T-cell (primary cell): ENCODE data around the gene KCNQ1OT1. TPM values are rescaled to one million over a fixed set of nuclear protein-coding genes. Genes with fewer than 3 reads are reported as not detected.

Experiments
- ATAC-seq, 4 experiments: fragments of 200-7000 bp in 3 of 4; fragments of 150-1000 bp in 1 of 4; cut with Tn5 transposase; replicated peaks in 1 of 4; 1 replicate in 3 of 4; 2 replicates in 1 of 4; pipeline ENCODE4 v1.10.0; 2021; ENCODE audit warnings: moderate library complexity in 3 of 4, mild to moderate bottlenecking in 2 of 4, moderate number of reproducible peaks in 1 of 4
- CTCF ChIA-PET, 2 donors: fragments of 300-600 bp; sonication (Branson Sonifier 250); formaldehyde crosslinking; loops; one replicate each; lab custom pipeline; 2022; ENCODE audit warnings: antibody characterized with exemption in 2 of 2; lab: Charles Lee
- POLR2A ChIA-PET, 2 donors: fragments of 300-600 bp; sonication (Branson Sonifier 250); formaldehyde crosslinking; loops; one replicate each; lab custom pipeline; 2022; ENCODE audit warnings: antibody characterized with exemption in 2 of 2; lab: Charles Lee
- DNase-seq, 35 experiments: peaks; one replicate each; pipeline versions ENCODE4 v3.0.0 to v3.0.0-alpha.2; 2013 to 2023
- H3K27ac ChIP-seq: one replicate; pipeline ENCODE4 v1.5.1; 2013; ENCODE audit warnings: low read length
- H3K27me3 ChIP-seq, 2 experiments: replicated peaks in 1 of 2; 1 replicate in 1 of 2; 2 replicates in 1 of 2; pipeline versions ENCODE4 v1.6.1 to v1.7.0; 2013; ENCODE audit warnings: low read length in 1 of 2, mixed read lengths in 1 of 2; ENCODE audit not compliant: control insufficient read depth in 2 of 2, insufficient read depth in 2 of 2; ENCODE audit errors: extremely low read depth in 1 of 2
- H3K36me3 ChIP-seq, 2 donors: 1 replicate in 1 of 2; 2 replicates in 1 of 2; pipeline versions ENCODE4 v1.6.1 to v1.7.0; 2013; ENCODE audit warnings: low read length in 1 of 2; ENCODE audit not compliant: control insufficient read depth in 2 of 2, insufficient read depth in 1 of 2; ENCODE audit errors: extremely low read depth in 1 of 2
- H3K4me1 ChIP-seq, 2 experiments: 1 replicate in 1 of 2; 2 replicates in 1 of 2; pipeline versions ENCODE4 v1.6.1 to v1.7.0; 2013; ENCODE audit warnings: low read length in 2 of 2, mixed read lengths in 1 of 2; ENCODE audit not compliant: insufficient read depth in 2 of 2, control insufficient read depth in 1 of 2; ENCODE audit errors: extremely low read depth in 1 of 2
- H3K4me3 ChIP-seq, 2 donors: 1 replicate in 1 of 2; 2 replicates in 1 of 2; pipeline versions ENCODE4 v1.5.1 to v1.7.0; 2013; ENCODE audit warnings: mild to moderate bottlenecking in 2 of 2, low read length in 1 of 2, moderate library complexity in 1 of 2; ENCODE audit not compliant: control insufficient read depth in 1 of 2; ENCODE audit errors: extremely low read depth in 1 of 2
- H3K9me3 ChIP-seq: 2 replicates; pipeline ENCODE4 v1.7.0; 2013
- H3K27ac Mint-ChIP-seq, 2 donors: one replicate each; pipeline ENCODE4 v1.8.0; 2020 to 2021; ENCODE audit warnings: mild to moderate bottlenecking in 2 of 2, mixed read lengths in 2 of 2
- H3K27me3 Mint-ChIP-seq, 2 donors: one replicate each; pipeline ENCODE4 v1.8.0; 2021 to 2022; ENCODE audit warnings: mixed read lengths in 2 of 2
- H3K36me3 Mint-ChIP-seq: one replicate; pipeline ENCODE4 v1.8.0; 2021; ENCODE audit warnings: mixed read lengths
- H3K4me1 Mint-ChIP-seq, 3 donors: one replicate each; pipeline ENCODE4 v1.8.0; 2020 to 2022; ENCODE audit warnings: mixed read lengths in 3 of 3, mild to moderate bottlenecking in 1 of 3
- H3K4me3 Mint-ChIP-seq, 3 donors: one replicate each; pipeline ENCODE4 v1.8.0; 2020 to 2022; ENCODE audit warnings: mild to moderate bottlenecking in 3 of 3, mixed read lengths in 3 of 3, moderate library complexity in 3 of 3
- H3K9me3 Mint-ChIP-seq, 3 donors: one replicate each; pipeline ENCODE4 v1.8.0; 2020 to 2022; ENCODE audit warnings: mixed read lengths in 3 of 3
- WGBS: methylation state at CpG from one replicate; pipeline ENCODE4 v1.1.5; 2013; ENCODE audit warnings: missing lambda C conversion rate; ENCODE audit not compliant: insufficient coverage; 5-methylcytosine and 5-hydroxymethylcytosine counted together
- total RNA-seq, 35 experiments: library from RNA in 6 of 35; stranded (reverse) in 6 of 35; fragments of 120-200 nt in 1 of 35; gene quantifications; one replicate each; pipeline versions ENCODE4 v1.2.1 to v1.2.4 and lab custom pipeline; 2013 to 2026

Gene KCNQ1OT1
- total RNA-seq, 5 donors from 2014 or later (not counting 1 experiment from before 2014, with no cell fraction given), result 0.30 to 0.42 (median 0.35) TPM

DNA sequence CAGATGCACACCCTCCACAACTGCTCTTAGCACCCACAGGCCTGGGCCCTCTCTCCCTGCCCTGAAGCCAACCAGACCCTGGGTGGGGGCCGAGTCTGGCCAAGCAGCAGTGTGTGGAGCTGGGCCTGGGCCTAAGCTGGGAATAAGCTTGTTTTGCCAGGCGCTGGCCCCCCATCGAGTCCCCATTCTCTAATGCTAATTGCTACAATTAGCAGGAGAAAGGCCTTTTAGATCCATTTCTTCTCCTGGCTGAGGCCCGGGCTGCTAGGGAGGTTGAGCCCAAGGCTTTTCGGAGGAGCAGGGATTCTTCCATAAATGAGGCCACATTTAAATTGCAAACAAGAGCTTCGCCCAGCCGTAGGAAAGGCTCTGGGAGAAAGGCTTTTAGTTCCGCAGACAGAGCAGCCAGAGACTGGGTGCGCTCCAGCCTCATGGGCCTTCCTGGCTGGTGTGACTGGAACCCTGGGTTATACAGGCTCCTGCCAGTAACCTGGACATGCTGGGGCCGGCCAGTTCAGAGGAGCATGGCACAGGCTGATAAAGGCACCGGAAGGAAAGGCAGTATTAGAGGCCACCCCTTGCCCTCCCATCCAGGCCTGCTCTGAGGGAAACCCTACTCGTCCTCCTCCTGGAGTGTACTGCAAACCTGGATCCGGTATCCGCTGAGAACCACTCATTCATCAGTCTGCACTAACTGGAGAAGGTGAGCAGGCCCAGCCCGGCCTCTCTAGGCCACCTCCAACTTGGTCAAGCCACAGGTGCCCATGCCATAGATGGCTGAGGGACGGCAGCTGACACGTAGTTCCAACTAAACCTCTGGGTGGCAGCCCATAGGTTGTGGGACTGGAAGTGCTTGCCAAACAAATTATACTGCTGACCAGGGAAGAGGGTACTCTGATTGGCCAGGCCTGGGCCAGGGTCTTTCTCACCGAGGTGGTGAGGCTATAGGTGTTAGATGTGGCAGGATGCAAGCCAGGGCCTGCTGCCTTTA, 6.2 kb downstream of the KCNQ1OT1 start:
- ChIA-PET CTCF (no interaction called here), POLR2A (no interaction called here)
- H3K9me3 Mint-ChIP-seq, result no peaks in the 10 kb centered on the region
- H3K27me3 ChIP-seq, result no peaks in the 10 kb centered on the region
- WGBS, result 94% methylated on average over 16 of the region's 18 CpGs
- H3K4me1 Mint-ChIP-seq, result peaks cover 7 to 11% (median 10%) of the 10 kb centered on the region in 3 donors
- H3K9me3 ChIP-seq, result no peaks in the 10 kb centered on the region
- ATAC-seq (no peak), DNase-seq (no peak)
- peaks cover 0 to 5% of the 10 kb centered on the region in 2 donors for H3K36me3 ChIP-seq
- H3K4me3 ChIP-seq, result no peak overlapping the region
- peaks cover 0 to 4% of the 10 kb centered on the region in 2 experiments for H3K4me1 ChIP-seq
- H3K27me3 Mint-ChIP-seq, result peaks cover 0 to 3% of the 10 kb centered on the region in 2 donors
- peaks cover 12% of the 10 kb centered on the region for H3K36me3 Mint-ChIP-seq
- no peak overlapping the region for H3K4me3 Mint-ChIP-seq
- no peak overlapping the region for H3K27ac ChIP-seq
- H3K27ac Mint-ChIP-seq, result no peak overlapping the region

DNA sequence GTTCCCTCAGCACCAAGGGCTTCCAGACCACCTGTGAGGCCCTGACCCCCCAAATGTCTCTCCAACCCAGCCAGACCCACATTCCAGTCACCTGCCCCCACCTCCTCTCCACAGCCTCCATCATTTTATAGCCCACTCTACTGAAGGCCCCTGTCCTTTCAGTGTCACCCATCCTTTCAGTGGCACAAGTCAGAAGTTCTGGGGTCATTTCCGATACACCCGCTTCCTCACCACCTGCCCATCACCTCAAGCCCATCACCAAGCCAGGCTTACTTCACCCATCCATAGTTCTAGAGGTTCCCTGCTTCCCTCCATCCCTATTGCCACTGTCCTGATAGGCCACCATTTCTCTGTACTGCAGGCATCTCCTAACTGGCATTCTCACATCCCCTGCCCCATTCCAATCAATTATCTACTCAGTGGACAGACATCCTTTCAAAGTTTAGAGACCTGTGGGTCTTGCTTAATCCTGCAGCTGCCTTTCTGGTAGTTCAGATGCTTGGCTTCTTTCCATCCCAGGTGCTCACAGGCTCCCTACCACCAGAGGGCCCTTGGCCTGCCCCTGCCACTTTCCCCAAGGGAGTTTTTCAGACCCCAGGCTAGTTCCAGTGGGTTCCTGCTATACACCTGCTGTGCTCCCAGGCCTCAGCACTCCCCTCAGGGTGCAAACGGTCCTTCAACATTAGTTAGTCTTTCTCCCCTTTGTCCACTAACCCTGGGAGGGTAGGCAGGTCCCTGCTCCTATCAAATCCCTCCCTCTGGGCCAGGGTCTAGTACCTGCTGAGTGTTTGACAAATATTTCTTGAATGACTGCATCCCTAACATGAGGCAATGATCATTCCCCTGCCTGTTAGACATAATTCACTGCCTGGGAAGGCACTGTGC, 7.6 kb downstream of the KCNQ1OT1 start:
- no peaks in the 10 kb centered on the region for H3K9me3 ChIP-seq
- H3K36me3 ChIP-seq, result peaks cover 0 to 8% of the 10 kb centered on the region in 2 donors
- ChIA-PET CTCF (no interaction called here), POLR2A (no interaction called here)
- H3K9me3 Mint-ChIP-seq, result no peaks in the 10 kb centered on the region
- ATAC-seq, result no peak
- no peak overlapping the region for H3K27ac Mint-ChIP-seq
- no peaks in the 10 kb centered on the region for H3K4me1 ChIP-seq
- no peaks in the 10 kb centered on the region for H3K27me3 ChIP-seq
- 67% methylated on average over 3 of the region's 3 CpGs for WGBS
- peaks cover 0 to 6% (median 6%) of the 10 kb centered on the region in 3 donors for H3K4me1 Mint-ChIP-seq
- no peak overlapping the region for H3K4me3 Mint-ChIP-seq
- H3K36me3 Mint-ChIP-seq, result peaks cover 12% of the 10 kb centered on the region
- H3K27ac ChIP-seq, result no peak overlapping the region
- no peak for DNase-seq
- no peak overlapping the region for H3K4me3 ChIP-seq
- no peaks in the 10 kb centered on the region for H3K27me3 Mint-ChIP-seq

DNA sequence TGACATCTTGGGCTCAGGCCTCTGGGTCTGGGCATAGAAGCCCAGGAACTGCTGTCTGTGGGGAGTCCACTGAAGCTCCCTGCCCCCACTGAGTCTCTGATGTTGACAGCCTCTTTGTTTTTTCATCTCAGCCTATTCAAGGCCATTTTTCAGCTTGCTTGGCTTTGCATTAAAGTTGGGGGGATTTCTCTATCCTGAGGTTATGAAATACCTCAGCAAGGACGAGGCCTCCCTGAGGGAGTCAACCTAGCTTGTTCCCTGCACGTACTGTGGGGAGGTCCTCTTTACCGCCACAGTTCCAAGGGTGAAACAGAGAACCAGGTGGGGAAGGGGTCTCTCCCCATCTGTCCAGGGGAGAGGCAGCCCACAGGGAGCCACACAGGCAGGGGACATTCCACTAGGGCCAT, 8.4 kb downstream of the KCNQ1OT1 start:
- Histone ChIP-seq H3K27ac (no peak overlapping the region), H3K4me1 (no peaks in the 10 kb centered on the region), H3K27me3 (no peaks in the 10 kb centered on the region), H3K36me3 (peaks cover 0 to 8% of the 10 kb centered on the region in 2 donors), H3K9me3 (no peaks in the 10 kb centered on the region), H3K4me3 (no peak overlapping the region)
- CTCF ChIA-PET, result no interaction called here
- POLR2A ChIA-PET, result no interaction called here
- H3K36me3 Mint-ChIP-seq, result peaks cover 6% of the 10 kb centered on the region
- no peaks in the 10 kb centered on the region for H3K9me3 Mint-ChIP-seq
- no peak for ATAC-seq
- no peak overlapping the region for H3K27ac Mint-ChIP-seq
- peaks cover 0 to 6% (median 6%) of the 10 kb centered on the region in 3 donors for H3K4me1 Mint-ChIP-seq
- no peak for DNase-seq
- H3K4me3 Mint-ChIP-seq, result no peak overlapping the region
- no peaks in the 10 kb centered on the region for H3K27me3 Mint-ChIP-seq
- WGBS, result no CpG with 5 or more reads among the region's 3 CpGs

DNA sequence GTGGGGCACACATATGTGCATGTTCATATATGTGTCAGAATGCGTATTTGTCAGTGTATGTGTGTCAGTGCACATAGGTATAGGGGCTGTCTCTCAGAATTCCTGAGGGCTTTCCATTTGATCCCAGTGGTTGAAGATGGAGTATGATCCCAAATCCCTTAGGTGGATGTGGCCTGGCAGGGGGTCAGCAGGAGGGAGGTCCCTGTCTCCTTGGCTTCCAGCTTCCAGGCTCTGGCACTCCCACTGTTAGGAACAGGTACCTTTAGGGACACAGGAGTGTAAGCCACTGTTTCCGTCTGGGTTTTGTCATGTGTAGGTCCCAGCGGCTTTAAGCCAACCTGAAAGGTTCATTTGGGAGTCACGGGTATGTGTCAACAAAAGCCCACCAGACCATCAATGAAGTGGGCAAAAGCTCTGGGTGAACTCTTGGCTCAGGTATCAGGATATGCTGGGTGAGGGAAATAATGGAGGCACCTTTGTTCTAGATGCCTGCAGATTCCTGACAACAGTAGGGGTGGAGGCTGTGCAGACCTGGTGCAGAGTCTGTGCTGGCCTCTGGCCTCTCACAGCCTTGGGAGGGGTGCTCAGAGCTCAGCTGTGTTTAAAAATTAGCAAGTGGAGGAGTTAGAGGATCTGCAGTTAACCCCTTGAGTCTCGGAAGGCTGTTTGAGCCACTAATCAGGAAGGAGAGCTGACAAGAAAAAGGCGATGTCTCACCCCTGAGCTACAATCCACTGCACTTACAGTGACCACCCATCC, 9.0 kb downstream of the KCNQ1OT1 start:
- peaks cover 4% of the 10 kb centered on the region for H3K36me3 Mint-ChIP-seq
- Histone ChIP-seq H3K4me1 (no peaks in the 10 kb centered on the region), H3K9me3 (no peaks in the 10 kb centered on the region), H3K27ac (no peak overlapping the region), H3K36me3 (peaks cover 0 to 8% of the 10 kb centered on the region in 2 donors), H3K27me3 (no peaks in the 10 kb centered on the region), H3K4me3 (no peak overlapping the region)
- H3K27me3 Mint-ChIP-seq, result no peaks in the 10 kb centered on the region
- DNase-seq (no peak), ATAC-seq (no peak)
- peaks cover 0 to 6% (median 6%) of the 10 kb centered on the region in 3 donors for H3K4me1 Mint-ChIP-seq
- no peak overlapping the region for H3K4me3 Mint-ChIP-seq
- POLR2A ChIA-PET, result no interaction called here
- no peak overlapping the region for H3K27ac Mint-ChIP-seq
- 92% methylated on average over 4 of the region's 6 CpGs for WGBS
- CTCF ChIA-PET, result no interaction called here
- no peaks in the 10 kb centered on the region for H3K9me3 Mint-ChIP-seq

DNA sequence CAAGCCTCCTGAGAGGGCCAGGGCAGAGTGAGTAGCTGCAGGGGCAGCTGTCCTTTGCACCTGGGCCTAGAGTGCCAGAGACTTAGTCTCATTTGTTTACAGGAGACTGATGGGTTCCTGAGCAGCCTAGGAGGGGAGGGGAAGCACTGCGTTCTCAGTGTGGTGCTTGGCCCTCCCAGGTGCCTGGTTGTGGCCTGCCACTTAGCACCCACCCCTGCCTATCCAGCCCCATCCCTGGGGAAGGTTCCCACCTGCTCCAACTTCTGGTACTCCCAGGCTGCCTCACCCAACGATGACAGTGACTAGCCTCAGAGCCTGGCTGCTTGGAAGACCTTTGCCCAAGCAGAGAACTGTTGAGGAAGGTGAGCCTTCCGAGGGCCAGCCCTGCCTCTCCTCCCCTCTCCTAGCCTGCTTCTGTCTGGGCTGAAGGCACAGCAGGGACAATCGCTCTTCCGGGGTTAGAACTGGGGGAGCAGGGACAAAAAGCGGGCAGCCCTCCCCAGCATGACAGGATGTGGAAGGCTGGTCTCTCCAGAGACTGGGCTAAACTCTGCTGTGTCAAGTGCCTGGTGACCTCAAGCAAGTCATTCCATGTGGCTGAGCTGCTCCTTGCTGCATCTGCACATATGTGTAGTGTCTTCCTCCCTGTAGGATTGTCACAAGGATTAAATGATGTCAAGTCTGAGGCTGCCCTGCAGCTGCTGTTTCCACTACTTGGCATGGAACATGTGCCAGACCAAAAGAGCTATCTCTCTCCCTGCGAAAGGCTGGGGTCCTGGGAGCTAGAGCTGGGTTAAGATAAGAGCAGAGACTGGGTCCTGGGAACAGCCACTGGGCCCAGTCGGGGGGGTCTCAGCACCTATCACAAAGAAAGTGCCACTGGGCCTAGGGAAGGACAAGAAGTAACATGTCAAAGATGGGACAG, 9.9 kb downstream of the KCNQ1OT1 start:
- Mint-ChIP-seq H3K27me3 (no peaks in the 10 kb centered on the region), H3K36me3 (peaks cover 6% of the 10 kb centered on the region), H3K9me3 (no peaks in the 10 kb centered on the region), H3K27ac (no peak overlapping the region), H3K4me1 (peaks cover 0 to 6% (median 6%) of the 10 kb centered on the region in 3 donors), H3K4me3 (no peak overlapping the region)
- ChIA-PET CTCF (no interaction called here), POLR2A (interaction anchor here in 1 of 2 donors (0.6 kb wide), 1 partner anchor 34 kb away, joined by 4 read pairs; no protein-coding TSS in a partner anchor)
- H3K4me1 ChIP-seq, result no peaks in the 10 kb centered on the region
- no peak overlapping the region for H3K4me3 ChIP-seq
- ATAC-seq (no peak), DNase-seq (no peak)
- H3K27ac ChIP-seq, result no peak overlapping the region
- H3K9me3 ChIP-seq, result no peaks in the 10 kb centered on the region
- no peaks in the 10 kb centered on the region for H3K27me3 ChIP-seq
- 92% methylated on average over 6 of the region's 8 CpGs for whole genome bisulfite sequencing
- peaks cover 0 to 8% of the 10 kb centered on the region in 2 donors for H3K36me3 ChIP-seq
